ENCODE data around the gene RTF2. TPM values are rescaled to one million over a fixed set of nuclear protein-coding genes. Genes with fewer than 3 reads are reported as not detected.

The RTF2 gene
- total and polyA plus RNA-seq, 10 donors: 50.3 to 89.3 (median 76.3) TPM

- Histone ChIP-seq H3K27me3 (replicated peaks in 1 of 7) (no peaks in the 10 kb centered on the region), H3K36me3 (peaks cover 0 to 14% (median 0%) of the 10 kb centered on the region in 6 donors), H3K9me3 (no peaks in the 10 kb centered on the region), H3K4me3 (no peak overlapping the region), H3K27ac (peak overlapping the region in 5 of 8 donors; percentile 44 to 68 (median 58)), H3K4me1 (peaks cover 15 to 61% (median 39%) of the 10 kb centered on the region in 6 donors)
- intact Hi-C loops (cut with DNase I; ENCODE audit: low total_unique reads): no loop called here
- WGBS, 5 donors: 37 to 46% (median 40%) methylated on average over 4 of the region's 4 CpGs
- no peak for DNase-seq
- TF ChIP-seq CTCF (IDR thresholded peaks at IDR 0.05 in 8 of 11, conservative IDR thresholded peaks at IDR 0.05 in 3 of 11) (no peak), POLR2AphosphoS5 (IDR thresholded peaks at IDR 0.05) (peak in 1 of 3 donors; percentile 20)
These were observed 27.9 kb upstream of the RTF2 start for GRCh38 chr20:56440346-56441007.

- no peak overlapping the region for H3K4me3 ChIP-seq
- WGBS, 5 donors: 78 to 83% (median 79%) methylated on average over 17 of the region's 17 CpGs
- H3K27me3 ChIP-seq (replicated peaks in 1 of 7): no peaks in the 10 kb centered on the region
- peaks cover 0 to 23% (median 0%) of the 10 kb centered on the region in 6 donors for H3K36me3 ChIP-seq
- peaks cover 15 to 57% (median 39%) of the 10 kb centered on the region in 6 donors for H3K4me1 ChIP-seq
- peak overlapping the region in 7 of 8 donors; percentile 9 to 63 (median 54) for H3K27ac ChIP-seq
- H3K9me3 ChIP-seq: no peaks in the 10 kb centered on the region
- no peak for TF ChIP-seq POLR2AphosphoS5 (IDR thresholded peaks at IDR 0.05)
- TF ChIP-seq POLR2A (IDR thresholded peaks at IDR 0.05): no peak
- TF ChIP-seq CTCF (IDR thresholded peaks at IDR 0.05 in 8 of 11, conservative IDR thresholded peaks at IDR 0.05 in 3 of 11): no peak
- no peak for DNase-seq
- intact Hi-C loops (cut with DNase I; ENCODE audit: low total_unique reads): no loop called here
These were observed 25.8 kb upstream of the RTF2 start for GRCh38 chr20:56442389-56443365.

- no peak for DNase-seq
- intact Hi-C loops (cut with DNase I; ENCODE audit: low total_unique reads): no loop called here
- 67 to 86% (median 77%) methylated on average over 27 of the region's 27 CpGs for WGBS, 5 donors
- Histone ChIP-seq H3K9me3 (no peaks in the 10 kb centered on the region), H3K4me1 (peaks cover 15 to 53% (median 37%) of the 10 kb centered on the region in 6 donors), H3K27ac (peak overlapping the region in 7 of 8 donors; percentile 20 to 60 (median 52)), H3K27me3 (replicated peaks in 1 of 7) (no peaks in the 10 kb centered on the region), H3K36me3 (peaks cover 0 to 19% (median 0%) of the 10 kb centered on the region in 6 donors), H3K4me3 (no peak overlapping the region)
- TF ChIP-seq POLR2A (IDR thresholded peaks at IDR 0.05): no peak
These were observed 24.5 kb upstream of the RTF2 start for GRCh38 chr20:56443654-56444540.

GRCh38 chr20:56445130-56445529 lies 23.3 kb upstream of the RTF2 start:
- H3K36me3 ChIP-seq: peaks cover 0 to 19% (median 0%) of the 10 kb centered on the region in 6 donors
- 89 to 100% (median 94%) methylated on average over 3 of the region's 3 CpGs for WGBS, 5 donors
- H3K27ac ChIP-seq: no peak overlapping the region
- DNase-seq: no peak
- H3K4me1 ChIP-seq: peaks cover 11 to 40% (median 25%) of the 10 kb centered on the region in 6 donors
- H3K4me3 ChIP-seq: no peak overlapping the region
- TF ChIP-seq POLR2A (IDR thresholded peaks at IDR 0.05) (no peak), POLR2AphosphoS5 (IDR thresholded peaks at IDR 0.05) (no peak), CTCF (IDR thresholded peaks at IDR 0.05 in 8 of 11, conservative IDR thresholded peaks at IDR 0.05 in 3 of 11) (no peak)
- intact Hi-C loops (cut with DNase I; ENCODE audit: low total_unique reads): no loop called here
- no peaks in the 10 kb centered on the region for H3K9me3 ChIP-seq
- no peaks in the 10 kb centered on the region for H3K27me3 ChIP-seq (replicated peaks in 1 of 7)

Data from spleen (tissue), 11 donors.